Activated naive CD8-positive, alpha-beta T cell treated with anti-CD3 and anti-CD28 coated beads, Interleukin-2, amount 10 ng/mL, durations not matched to agents 7 days and 5 days (primary cell): Measurements from ENCODE around the gene OBI1. TPM values are rescaled to one million over a fixed set of nuclear protein-coding genes. Genes with fewer than 3 reads are reported as not detected.
"Not testable (repeated sequence)": the region's sequence is repeated elsewhere in the genome, so short reads cannot be mapped to it uniquely, and the experiment has no call there.

Experiments
- ATAC-seq: fragments of 150-1000 bp; cut with Tn5 transposase; one replicate; pipeline ENCODE4 v1.10.0; 2021; ENCODE audit warnings: low read depth, moderate library complexity
- POLR2A ChIA-PET: fragments of 350-600 bp; sonication (Branson Sonifier 250); formaldehyde crosslinking; loops from one replicate; lab custom pipeline; 2021; ENCODE audit warnings: antibody characterized with exemption; lab: Charles Lee
- DNase-seq: peaks from one replicate; pipeline ENCODE4 v3.0.0; 2021
- H3K27ac Mint-ChIP-seq: one replicate; pipeline ENCODE4 v1.8.0; 2022; ENCODE audit warnings: mild to moderate bottlenecking, mixed read lengths
- H3K27me3 Mint-ChIP-seq: one replicate; pipeline ENCODE4 v1.8.0; 2022; ENCODE audit warnings: mild to moderate bottlenecking, moderate library complexity, mixed read lengths
- H3K36me3 Mint-ChIP-seq: one replicate; pipeline ENCODE4 v1.8.0; 2021; ENCODE audit warnings: mild to moderate bottlenecking, mixed read lengths
- H3K4me1 Mint-ChIP-seq: one replicate; pipeline ENCODE4 v1.8.0; 2021; ENCODE audit warnings: mixed read lengths
- H3K4me3 Mint-ChIP-seq: one replicate; pipeline ENCODE4 v1.8.0; 2022; ENCODE audit warnings: mild to moderate bottlenecking, moderate library complexity, mixed read lengths
- H3K9me3 Mint-ChIP-seq: one replicate; pipeline ENCODE4 v1.8.0; 2021; ENCODE audit warnings: mixed read lengths
- total RNA-seq, 2 experiments: library from RNA; stranded (reverse); gene quantifications; one replicate each; pipeline ENCODE4 v1.2.3, GENCODE V29; 2021

The OBI1 gene
- total RNA-seq, 2 experiments from 2014 or later = 17.5 to 17.8 TPM

GRCh38 chr13:78659732-78660494 is 958 bp upstream of the OBI1 start:
- ATAC-seq = no peak
- Mint-ChIP-seq H3K27me3 (no peaks in the 10 kb centered on the region), H3K36me3 (peaks cover 7% of the 10 kb centered on the region), H3K9me3 (no peaks in the 10 kb centered on the region), H3K27ac (peak overlapping the region; percentile 97), H3K4me1 (peaks cover 26% of the 10 kb centered on the region), H3K4me3 (peak overlapping the region; percentile 99)
- DNase-seq = peak; percentile 29
- POLR2A ChIA-PET = interaction anchor here (0.5 kb wide), 1 partner anchor 47 kb away, joined by 5 read pairs; no protein-coding TSS in a partner anchor

- Mint-ChIP-seq H3K27ac (peak overlapping the region; percentile 97), H3K36me3 (peaks cover 8% of the 10 kb centered on the region), H3K4me3 (peak overlapping the region; percentile 99), H3K4me1 (peaks cover 26% of the 10 kb centered on the region), H3K27me3 (no peaks in the 10 kb centered on the region), H3K9me3 (no peaks in the 10 kb centered on the region)
- no peak for ATAC-seq
- DNase-seq = no peak
- POLR2A ChIA-PET = interaction anchor here (0.5 kb wide), 1 partner anchor 47 kb away, joined by 5 read pairs; no protein-coding TSS in a partner anchor
These were observed 435 bp upstream of the OBI1 start for GRCh38 chr13:78659450-78659730.

GRCh38 chr13:78657699-78658629 is 991 bp downstream of the OBI1 start:
- no peak for ATAC-seq
- POLR2A ChIA-PET = interaction anchor here (0.6 kb wide), 1 partner anchor 58 kb away, joined by 3 read pairs; no protein-coding TSS in a partner anchor

GRCh38 chr13:78655906-78656305 is 3.0 kb downstream of the OBI1 start:
- Mint-ChIP-seq H3K27ac (no peak overlapping the region), H3K9me3 (no peaks in the 10 kb centered on the region), H3K4me3 (no peak overlapping the region), H3K27me3 (no peaks in the 10 kb centered on the region), H3K4me1 (peaks cover 17% of the 10 kb centered on the region), H3K36me3 (peaks cover 8% of the 10 kb centered on the region)
- no peak for DNase-seq
- ATAC-seq = no peak
- POLR2A ChIA-PET = no interaction called here

More at GRCh38 chr13:78657699-78658629, 991 bp downstream of the OBI1 start:
- Mint-ChIP-seq H3K4me1 (peaks cover 24% of the 10 kb centered on the region), H3K36me3 (peaks cover 8% of the 10 kb centered on the region), H3K27ac (peak overlapping the region; percentile 97), H3K9me3 (no peaks in the 10 kb centered on the region), H3K4me3 (peak overlapping the region; percentile 99), H3K27me3 (no peaks in the 10 kb centered on the region)
- no peak for DNase-seq

- DNase-seq = no peak
- Mint-ChIP-seq H3K27me3 (no peaks in the 10 kb centered on the region), H3K4me1 (peaks cover 17% of the 10 kb centered on the region), H3K27ac (no peak overlapping the region), H3K36me3 (peaks cover 8% of the 10 kb centered on the region), H3K9me3 (no peaks in the 10 kb centered on the region), H3K4me3 (no peak overlapping the region)
- ATAC-seq = no peak
- POLR2A ChIA-PET = no interaction called here
These were observed 3.9 kb downstream of the OBI1 start for GRCh38 chr13:78655007-78655406.

GRCh38 chr13:78652651-78653050 is 6.3 kb downstream of the OBI1 start:
- Mint-ChIP-seq H3K36me3 (peaks cover 8% of the 10 kb centered on the region), H3K27me3 (no peaks in the 10 kb centered on the region), H3K4me1 (peaks cover 10% of the 10 kb centered on the region), H3K9me3 (no peaks in the 10 kb centered on the region), H3K27ac (no peak overlapping the region), H3K4me3 (no peak overlapping the region)
- no peak for DNase-seq
- POLR2A ChIA-PET = no interaction called here
- ATAC-seq = no peak

GRCh38 chr13:78650717-78651083 is 8.3 kb downstream of the OBI1 start:
- DNase-seq (no peak), ATAC-seq (no peak)
- no peak overlapping the region for H3K4me3 Mint-ChIP-seq
- H3K4me1 Mint-ChIP-seq = peaks cover 9% of the 10 kb centered on the region
- H3K27me3 Mint-ChIP-seq = no peaks in the 10 kb centered on the region
- H3K9me3 Mint-ChIP-seq = no peaks in the 10 kb centered on the region
- H3K36me3 Mint-ChIP-seq = peaks cover 5% of the 10 kb centered on the region
- POLR2A ChIA-PET = no interaction called here
- H3K27ac Mint-ChIP-seq = no peak overlapping the region

GRCh38 chr13:78649997-78650716 is 8.8 kb downstream of the OBI1 start:
- Mint-ChIP-seq H3K4me1 (peaks cover 5% of the 10 kb centered on the region), H3K9me3 (no peaks in the 10 kb centered on the region), H3K36me3 (peaks cover 2% of the 10 kb centered on the region), H3K4me3 (no peak overlapping the region), H3K27ac (no peak overlapping the region), H3K27me3 (no peaks in the 10 kb centered on the region)
- POLR2A ChIA-PET = no interaction called here
- ATAC-seq (no peak), DNase-seq (no peak)

- H3K4me1 Mint-ChIP-seq, DNase-seq, POLR2A ChIA-PET, H3K4me3 Mint-ChIP-seq, H3K27me3 Mint-ChIP-seq, H3K9me3 Mint-ChIP-seq, ATAC-seq, H3K27ac Mint-ChIP-seq, H3K36me3 Mint-ChIP-seq: not testable (repeated sequence)
These were observed 11.8 kb downstream of the OBI1 start for GRCh38 chr13:78647109-78647678.

- no peaks in the 10 kb centered on the region for H3K27me3 Mint-ChIP-seq
- no peak overlapping the region for H3K4me3 Mint-ChIP-seq
- H3K4me1 Mint-ChIP-seq = peaks cover 3% of the 10 kb centered on the region
- POLR2A ChIA-PET = no interaction called here
- H3K36me3 Mint-ChIP-seq = peaks cover 43% of the 10 kb centered on the region
- no peak overlapping the region for H3K27ac Mint-ChIP-seq
- DNase-seq (no peak), ATAC-seq (no peak)
- H3K9me3 Mint-ChIP-seq = no peaks in the 10 kb centered on the region
These were observed 20.7 kb downstream of the OBI1 start for GRCh38 chr13:78638216-78638615.

- POLR2A ChIA-PET = no interaction called here
- DNase-seq (no peak), ATAC-seq (no peak)
- no peak overlapping the region for H3K27ac Mint-ChIP-seq
- peaks cover 3% of the 10 kb centered on the region for H3K4me1 Mint-ChIP-seq
- H3K27me3 Mint-ChIP-seq = no peaks in the 10 kb centered on the region
- peaks cover 53% of the 10 kb centered on the region for H3K36me3 Mint-ChIP-seq
- no peak overlapping the region for H3K4me3 Mint-ChIP-seq
- H3K9me3 Mint-ChIP-seq = no peaks in the 10 kb centered on the region
These were observed 22.5 kb downstream of the OBI1 start for GRCh38 chr13:78636495-78636894.

- Mint-ChIP-seq H3K27me3 (no peaks in the 10 kb centered on the region), H3K4me1 (peaks cover 9% of the 10 kb centered on the region), H3K9me3 (no peaks in the 10 kb centered on the region), H3K36me3 (peaks cover 56% of the 10 kb centered on the region), H3K27ac (no peak overlapping the region), H3K4me3 (no peak overlapping the region)
- no peak for ATAC-seq
- POLR2A ChIA-PET = no interaction called here
- DNase-seq = no peak
These were observed 26.0 kb downstream of the OBI1 start for GRCh38 chr13:78632996-78633395.

- ATAC-seq = no peak
- H3K9me3 Mint-ChIP-seq = no peaks in the 10 kb centered on the region
- POLR2A ChIA-PET = no interaction called here
- peaks cover 58% of the 10 kb centered on the region for H3K36me3 Mint-ChIP-seq
- no peaks in the 10 kb centered on the region for H3K27me3 Mint-ChIP-seq
- H3K4me1 Mint-ChIP-seq = peaks cover 14% of the 10 kb centered on the region
- no peak for DNase-seq
- H3K27ac Mint-ChIP-seq = no peak overlapping the region
- no peak overlapping the region for H3K4me3 Mint-ChIP-seq
These were observed 27.9 kb downstream of the OBI1 start for GRCh38 chr13:78631077-78631476.
